Endodermal cell (in vitro differentiated cells): Measurements from ENCODE around the gene PIAS4. TPM values are rescaled to one million over a fixed set of nuclear protein-coding genes. Genes with fewer than 3 reads are reported as not detected.
A peak's percentile ranks its signal among the peaks of the same experiment; 100 is the strongest.

Source experiments
- DNase-seq: peaks from one replicate; pipeline ENCODE4 v3.0.0-alpha.2; 2017
- H3K27ac ChIP-seq: 2 replicates; pipeline ENCODE4 v1.5.1; 2013; ENCODE audit warnings: mild to moderate bottlenecking, low read depth, low read length, moderate library complexity
- H3K27me3 ChIP-seq: 2 replicates; pipeline ENCODE4 v1.6.1; 2013; ENCODE audit warnings: mild to moderate bottlenecking, low read length, moderate library complexity; ENCODE audit not compliant: insufficient read depth, control insufficient read depth, poor library complexity, severe bottlenecking
- H3K36me3 ChIP-seq: 2 replicates; pipeline ENCODE4 v1.7.0; 2013; ENCODE audit warnings: mild to moderate bottlenecking, low read length, moderate library complexity; ENCODE audit not compliant: control insufficient read depth, insufficient read depth
- H3K4me1 ChIP-seq: one replicate; pipeline ENCODE4 v1.7.0; 2013; ENCODE audit warnings: low read length; ENCODE audit not compliant: control insufficient read depth, insufficient read depth
- H3K4me3 ChIP-seq: 2 replicates; pipeline ENCODE4 v1.5.1; 2013; ENCODE audit warnings: mild to moderate bottlenecking, low read length, moderate library complexity
- H3K9ac ChIP-seq: 2 replicates; pipeline ENCODE4 v1.6.1; 2013; ENCODE audit warnings: mild to moderate bottlenecking, low read length, moderate library complexity; ENCODE audit not compliant: poor library complexity, severe bottlenecking; ENCODE audit errors: extremely low read depth
- H3K9me3 ChIP-seq: 2 replicates; pipeline ENCODE4 v1.6.1; 2013; ENCODE audit warnings: mild to moderate bottlenecking, low read length, moderate library complexity; ENCODE audit not compliant: control insufficient read depth
- H3K27ac Mint-ChIP-seq: 2 replicates; pipeline ENCODE4 v1.8.0; 2020; ENCODE audit warnings: mixed read lengths
- H3K27me3 Mint-ChIP-seq: 2 replicates; pipeline ENCODE4 v1.8.0; 2021; ENCODE audit warnings: mild to moderate bottlenecking, mixed read lengths; ENCODE audit not compliant: insufficient read depth
- H3K36me3 Mint-ChIP-seq: 2 replicates; pipeline ENCODE4 v1.8.0; 2020; ENCODE audit warnings: low read depth, mixed read lengths
- H3K4me1 Mint-ChIP-seq: 2 replicates; pipeline ENCODE4 v1.8.0; 2020; ENCODE audit warnings: mixed read lengths
- H3K4me3 Mint-ChIP-seq: 2 replicates; pipeline ENCODE4 v1.8.0; 2020; ENCODE audit warnings: mild to moderate bottlenecking, moderate library complexity, mixed read lengths
- H3K9me3 Mint-ChIP-seq: 2 replicates; pipeline ENCODE4 v1.8.0; 2020; ENCODE audit warnings: mild to moderate bottlenecking, mixed read lengths
- WGBS, 2 experiments: methylation state at CpG; one replicate each; pipeline versions ENCODE4 v1.1.5 to v1.1.7; 2013; ENCODE audit warnings: missing lambda C conversion rate in 2 of 2, mixed read lengths in 1 of 2; ENCODE audit not compliant: insufficient coverage in 1 of 2, insufficient read length in 1 of 2; 5-methylcytosine and 5-hydroxymethylcytosine counted together
- total RNA-seq, 2 donors: library from RNA; stranded (reverse); fragmentation: NEBNext Ultra II Directional in 1 of 2; extraction: Animal tissue kit (Norgen Biotek cat#: 25700) in 1 of 2; gene quantifications; 2 replicates in 1 of 2; 3 replicates in 1 of 2; pipeline ENCODE4 v1.2.1, GENCODE V29; 2021
- TF ChIP-seq, protein P1 (sequence below): fragments of 200-600 bp; sonication (generic); conservative IDR thresholded peaks from 2 replicates; pipeline ENCODE4 v1.5.0; 2021; ENCODE audit warnings: antibody characterized with exemption, mild to moderate bottlenecking

The PIAS4 gene
- total RNA-seq, 2 donors from 2014 or later: 57.5 to 58.1 TPM

DNA sequence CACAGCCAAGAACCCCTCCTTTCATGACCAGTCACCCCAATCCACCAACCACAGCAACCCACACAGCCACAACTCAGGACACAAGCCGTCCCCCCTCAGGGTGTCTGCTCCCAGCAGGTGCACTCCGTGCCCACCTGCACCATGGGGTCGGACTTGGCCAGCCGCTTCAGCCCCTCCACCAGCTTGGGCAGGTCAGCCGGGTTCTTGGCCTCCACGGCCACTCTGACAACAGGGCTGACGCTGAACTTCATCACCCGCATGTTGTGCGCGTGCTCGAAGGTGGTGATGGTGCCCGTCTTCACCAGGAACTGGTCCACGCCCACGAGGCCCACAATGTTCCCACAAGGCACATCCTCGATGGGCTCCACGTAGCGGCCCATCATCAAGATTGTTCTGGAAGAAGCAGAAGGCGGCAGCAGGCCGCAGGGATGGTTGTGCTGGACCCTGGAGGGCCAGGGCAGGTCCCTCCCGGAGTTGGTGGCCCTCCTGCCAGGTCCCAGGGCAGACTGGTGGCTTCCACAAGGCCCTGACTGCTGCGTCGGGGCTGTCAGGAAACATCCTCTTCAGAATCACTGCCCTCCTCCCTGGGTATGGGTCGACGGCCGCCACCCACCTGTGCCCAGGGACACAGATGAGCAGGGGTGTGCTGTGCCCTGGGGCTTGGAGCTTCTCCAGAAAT is 27.7 kb upstream of the PIAS4 start:
- no peak overlapping the region for H3K4me3 Mint-ChIP-seq
- H3K27ac Mint-ChIP-seq: peak overlapping the region; percentile 35
- peaks cover 22% of the 10 kb centered on the region for H3K4me1 Mint-ChIP-seq
- H3K36me3 Mint-ChIP-seq: peaks cover 91% of the 10 kb centered on the region
- H3K36me3 ChIP-seq: peaks cover 97% of the 10 kb centered on the region
- no peaks in the 10 kb centered on the region for H3K27me3 ChIP-seq
- H3K9me3 Mint-ChIP-seq: no peaks in the 10 kb centered on the region
- no peaks in the 10 kb centered on the region for H3K9me3 ChIP-seq
- no peak overlapping the region for H3K4me3 ChIP-seq
- H3K27me3 Mint-ChIP-seq: no peaks in the 10 kb centered on the region
- peak; percentile 53 for DNase-seq
- no peak overlapping the region for H3K9ac ChIP-seq
- TF ChIP-seq, protein P1, sequence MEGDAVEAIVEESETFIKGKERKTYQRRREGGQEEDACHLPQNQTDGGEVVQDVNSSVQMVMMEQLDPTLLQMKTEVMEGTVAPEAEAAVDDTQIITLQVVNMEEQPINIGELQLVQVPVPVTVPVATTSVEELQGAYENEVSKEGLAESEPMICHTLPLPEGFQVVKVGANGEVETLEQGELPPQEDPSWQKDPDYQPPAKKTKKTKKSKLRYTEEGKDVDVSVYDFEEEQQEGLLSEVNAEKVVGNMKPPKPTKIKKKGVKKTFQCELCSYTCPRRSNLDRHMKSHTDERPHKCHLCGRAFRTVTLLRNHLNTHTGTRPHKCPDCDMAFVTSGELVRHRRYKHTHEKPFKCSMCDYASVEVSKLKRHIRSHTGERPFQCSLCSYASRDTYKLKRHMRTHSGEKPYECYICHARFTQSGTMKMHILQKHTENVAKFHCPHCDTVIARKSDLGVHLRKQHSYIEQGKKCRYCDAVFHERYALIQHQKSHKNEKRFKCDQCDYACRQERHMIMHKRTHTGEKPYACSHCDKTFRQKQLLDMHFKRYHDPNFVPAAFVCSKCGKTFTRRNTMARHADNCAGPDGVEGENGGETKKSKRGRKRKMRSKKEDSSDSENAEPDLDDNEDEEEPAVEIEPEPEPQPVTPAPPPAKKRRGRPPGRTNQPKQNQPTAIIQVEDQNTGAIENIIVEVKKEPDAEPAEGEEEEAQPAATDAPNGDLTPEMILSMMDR: no peak
- peaks cover 12% of the 10 kb centered on the region for H3K4me1 ChIP-seq
- 94 to 96% methylated on average over 23 to 25 of the region's 25 CpGs for WGBS, 2 experiments
- no peak overlapping the region for H3K27ac ChIP-seq

DNA sequence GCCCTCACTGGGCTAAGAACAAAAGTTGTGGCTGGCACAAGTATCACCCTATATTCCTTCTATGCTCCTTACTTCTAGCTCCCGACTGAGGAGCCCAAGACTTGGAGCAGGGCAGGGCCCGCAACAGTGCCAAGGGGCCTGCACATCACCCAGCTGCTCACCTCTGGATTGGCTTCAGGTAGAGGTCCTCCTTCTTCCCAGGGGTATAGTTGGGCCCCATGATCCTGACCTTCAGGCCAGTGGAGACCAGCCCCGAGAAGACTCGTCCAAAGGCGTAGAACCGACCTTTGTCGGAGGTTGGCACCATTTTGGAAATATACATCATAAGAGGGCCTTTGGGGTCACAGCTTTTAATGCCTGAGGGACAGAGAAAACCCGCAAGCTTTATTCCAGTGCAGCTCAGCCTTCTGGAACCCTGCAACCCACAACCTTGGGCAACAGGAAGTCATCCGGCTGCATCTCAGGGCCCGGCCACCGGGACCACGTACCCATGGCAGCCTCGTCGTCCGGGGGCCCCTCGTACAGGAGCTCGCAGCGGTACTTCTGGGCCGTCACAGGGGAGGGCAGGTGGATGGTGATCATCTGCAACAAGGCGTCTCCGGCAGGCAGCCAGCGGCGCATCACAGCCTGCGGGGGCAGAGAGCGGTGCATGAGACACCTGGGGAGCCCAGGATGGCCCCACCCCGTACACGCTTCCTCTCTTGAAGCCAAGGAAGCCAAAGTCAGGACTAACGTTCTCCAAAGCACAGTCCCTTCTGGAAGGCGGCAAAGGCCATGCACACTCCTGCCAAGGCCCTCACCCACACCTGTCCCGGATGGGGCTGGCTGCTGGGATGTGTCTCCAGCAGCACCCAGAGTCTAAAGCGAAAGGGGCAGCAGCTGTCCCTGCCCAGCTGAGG is 26.9 kb upstream of the PIAS4 start:
- Mint-ChIP-seq H3K27me3 (no peaks in the 10 kb centered on the region), H3K4me1 (peaks cover 22% of the 10 kb centered on the region), H3K4me3 (no peak overlapping the region), H3K36me3 (peaks cover 92% of the 10 kb centered on the region), H3K27ac (no peak overlapping the region), H3K9me3 (no peaks in the 10 kb centered on the region)
- Histone ChIP-seq H3K27me3 (no peaks in the 10 kb centered on the region), H3K4me1 (peaks cover 12% of the 10 kb centered on the region), H3K27ac (no peak overlapping the region), H3K9me3 (no peaks in the 10 kb centered on the region), H3K9ac (peak overlapping the region; percentile 33), H3K4me3 (no peak overlapping the region), H3K36me3 (peaks cover 89% of the 10 kb centered on the region)
- TF ChIP-seq, protein P1: no peak
- WGBS, 2 experiments: 96% methylated on average over 22 to 31 of the region's 31 CpGs
- DNase-seq: no peak

DNA sequence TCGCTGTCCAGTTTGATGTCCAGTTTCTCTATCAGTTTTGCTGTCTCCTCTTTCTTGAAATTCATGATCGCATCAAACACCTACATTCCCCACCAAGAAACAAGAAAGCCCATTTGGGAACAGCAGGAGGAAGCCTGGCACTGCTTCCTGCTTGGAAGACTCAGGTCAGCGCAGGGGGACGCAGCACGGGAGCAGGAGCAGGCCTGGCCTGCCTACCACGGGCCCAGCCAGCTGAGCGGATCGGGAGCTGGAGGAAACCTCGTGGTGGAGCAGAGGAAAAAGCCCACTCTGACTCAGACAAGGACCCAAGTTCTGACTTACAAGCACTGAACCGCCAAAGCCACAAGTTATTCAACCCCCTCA is 26.2 kb upstream of the PIAS4 start:
- no peaks in the 10 kb centered on the region for H3K9me3 Mint-ChIP-seq
- no peak overlapping the region for H3K4me3 Mint-ChIP-seq
- peak overlapping the region; percentile 81 for H3K27ac Mint-ChIP-seq
- 94 to 95% methylated on average over 8 to 10 of the region's 10 CpGs for WGBS, 2 experiments
- peak overlapping the region; percentile 33 for H3K9ac ChIP-seq
- no peak overlapping the region for H3K4me3 ChIP-seq
- peaks cover 82% of the 10 kb centered on the region for H3K36me3 ChIP-seq
- H3K27me3 Mint-ChIP-seq: no peaks in the 10 kb centered on the region
- H3K27me3 ChIP-seq: no peaks in the 10 kb centered on the region
- peaks cover 24% of the 10 kb centered on the region for H3K4me1 Mint-ChIP-seq
- peaks cover 84% of the 10 kb centered on the region for H3K36me3 Mint-ChIP-seq
- TF ChIP-seq, protein P1: no peak
- H3K4me1 ChIP-seq: peaks cover 12% of the 10 kb centered on the region
- no peak overlapping the region for H3K27ac ChIP-seq
- H3K9me3 ChIP-seq: no peaks in the 10 kb centered on the region
- DNase-seq: no peak
